Mononuclear cell (primary cell): ENCODE data around the gene MRPL49. TPM values are rescaled to one million over a fixed set of nuclear protein-coding genes. Genes with fewer than 3 reads are reported as not detected.

ENCODE experiments used
- H3K27me3 ChIP-seq: 2 replicates; pipeline ENCODE4 v1.6.0; 2011; ENCODE audit warnings: low read length, control low read depth; ENCODE audit not compliant: insufficient read depth
- H3K4me1 ChIP-seq: 2 replicates; pipeline ENCODE4 v1.5.1; 2011; ENCODE audit warnings: mild to moderate bottlenecking, low read length, control low read depth; ENCODE audit not compliant: insufficient read depth
- H3K4me3 ChIP-seq: 2 replicates; pipeline ENCODE4 v1.5.1; 2011; ENCODE audit warnings: mild to moderate bottlenecking, low read length, moderate library complexity
- H3K9me3 ChIP-seq: 2 replicates; pipeline ENCODE4 v1.5.1; 2011; ENCODE audit warnings: low read depth, mild to moderate bottlenecking, control low read depth, low read length
- total RNA-seq: library from RNA; depleted of rRNA; stranded (reverse); fragments of >200 nt; gene quantifications from one replicate; pipeline ENCODE4 v1.2.3, GENCODE V29; 2012

Gene MRPL49
- 40.7 TPM for total RNA-seq

DNA sequence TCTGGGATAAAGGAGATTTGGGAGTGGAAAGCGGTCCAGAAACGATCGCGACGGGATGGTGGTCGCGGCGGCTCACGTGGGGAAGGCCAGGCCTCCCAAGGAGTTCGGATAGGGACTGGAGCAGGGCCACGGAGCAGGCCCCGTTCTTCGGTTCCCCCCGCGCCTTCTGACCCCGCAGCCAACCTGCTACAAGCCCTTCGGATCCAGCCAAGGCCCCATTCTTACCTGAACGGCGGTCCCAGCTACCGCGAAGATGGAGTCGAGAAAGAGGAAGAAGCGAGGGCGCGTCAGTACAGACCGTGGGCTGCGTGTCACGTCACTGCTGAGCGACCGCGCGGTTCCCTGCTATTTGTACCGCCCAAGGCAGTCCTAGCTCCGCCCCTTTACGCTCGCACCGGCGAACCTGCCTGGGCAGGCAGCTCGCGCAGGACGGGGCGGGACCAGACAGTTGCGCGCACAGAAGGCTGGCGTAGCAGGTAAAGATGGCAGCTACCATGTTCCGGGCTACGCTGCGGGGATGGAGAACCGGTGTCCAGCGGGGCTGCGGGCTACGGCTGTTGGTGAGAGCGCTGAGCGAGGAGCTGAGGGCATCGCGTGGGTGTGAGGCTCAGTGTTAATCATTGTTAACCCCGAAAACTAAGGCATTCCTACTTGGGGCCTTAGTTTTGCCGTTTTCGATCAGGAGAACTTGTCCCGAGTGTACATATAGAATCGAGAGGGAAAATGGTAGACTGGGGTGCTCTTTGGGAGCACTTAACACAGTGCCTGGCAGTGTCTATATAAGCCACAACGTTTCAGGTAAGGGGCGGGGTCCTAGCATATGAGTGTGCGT is at the start of gene MRPL49, which contains the start of gene FAU:
Gene MRPL49 (plus strand): TSS at position 457 of the 832 bp plus-strand sequence. CDS start 26 bp downstream, at position 483.
Gene FAU (minus strand): TSS at position 270 of the 832 bp plus-strand sequence. CDS start 321 bp downstream, outside the sequence.
- Histone ChIP-seq H3K27me3 (no peaks in the 10 kb centered on the region), H3K4me3 (peak within 1 kb of the TSS; percentile 83), H3K9me3 (no peaks in the 10 kb centered on the region), H3K4me1 (peaks cover 39% of the 10 kb centered on the region)

DNA sequence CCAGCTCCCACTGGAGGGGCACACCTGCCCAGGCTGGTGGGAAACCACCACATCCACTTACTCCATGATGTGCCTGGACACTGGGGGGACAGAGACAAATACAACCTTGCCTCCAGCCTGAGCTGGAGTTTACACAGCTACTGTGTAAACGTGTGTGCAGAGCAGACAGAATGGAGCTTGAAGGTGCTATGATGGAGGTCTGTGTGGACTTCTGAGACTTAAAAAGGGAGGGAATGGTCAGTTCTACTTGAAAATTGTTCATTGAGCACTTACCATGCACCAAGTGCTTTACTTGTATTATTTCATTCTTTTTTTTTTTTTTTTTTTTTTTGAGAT is 49.5 kb upstream of the MRPL49 start:
- Histone ChIP-seq H3K27me3 (no peaks in the 10 kb centered on the region), H3K4me3 (no peak overlapping the region), H3K9me3 (no peaks in the 10 kb centered on the region), H3K4me1 (no peaks in the 10 kb centered on the region)

DNA sequence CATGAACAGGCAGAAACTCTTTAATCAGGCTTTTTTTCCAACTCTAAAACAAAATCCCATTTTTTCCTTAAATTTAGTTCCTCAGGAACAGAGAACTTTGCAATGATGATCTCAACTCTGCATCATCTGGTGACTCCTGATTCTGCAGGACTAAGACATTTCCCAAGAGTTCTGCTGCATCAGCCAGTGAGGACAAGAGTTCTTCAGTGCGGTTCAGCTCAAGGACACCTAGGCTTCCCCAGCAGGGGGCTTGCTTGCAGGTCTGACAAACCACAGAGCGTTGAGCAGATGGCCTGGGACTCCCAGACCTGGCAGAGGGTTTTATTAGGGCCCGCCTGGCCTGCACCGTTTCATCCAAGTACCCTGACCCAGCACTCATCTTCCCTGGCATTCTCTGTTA is 44.7 kb upstream of the MRPL49 start:
- Histone ChIP-seq H3K4me1 (peaks cover 19% of the 10 kb centered on the region), H3K4me3 (no peak overlapping the region), H3K27me3 (no peaks in the 10 kb centered on the region), H3K9me3 (no peaks in the 10 kb centered on the region)

DNA sequence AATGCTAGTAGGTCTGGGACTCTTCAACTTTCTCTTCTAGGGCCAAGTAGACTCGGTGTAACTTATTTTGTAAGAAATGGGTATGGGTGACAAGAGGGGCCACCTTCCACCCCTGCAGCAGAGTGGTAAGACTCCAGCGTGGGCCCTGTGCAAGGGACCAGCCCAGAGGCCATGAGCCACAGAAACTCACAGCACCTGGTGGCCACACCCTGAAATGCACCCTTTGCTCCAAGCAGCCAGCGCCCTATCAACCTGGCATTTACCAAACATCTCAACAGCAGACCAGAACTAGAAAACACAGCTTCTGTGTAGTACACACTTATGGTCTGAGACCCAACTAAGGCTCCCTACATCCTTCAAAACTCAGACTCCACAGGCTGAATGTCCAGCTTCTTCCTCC is 44.0 kb upstream of the MRPL49 start:
- no peak overlapping the region for H3K4me3 ChIP-seq
- H3K4me1 ChIP-seq: peaks cover 21% of the 10 kb centered on the region
- no peaks in the 10 kb centered on the region for H3K9me3 ChIP-seq
- no peaks in the 10 kb centered on the region for H3K27me3 ChIP-seq

DNA sequence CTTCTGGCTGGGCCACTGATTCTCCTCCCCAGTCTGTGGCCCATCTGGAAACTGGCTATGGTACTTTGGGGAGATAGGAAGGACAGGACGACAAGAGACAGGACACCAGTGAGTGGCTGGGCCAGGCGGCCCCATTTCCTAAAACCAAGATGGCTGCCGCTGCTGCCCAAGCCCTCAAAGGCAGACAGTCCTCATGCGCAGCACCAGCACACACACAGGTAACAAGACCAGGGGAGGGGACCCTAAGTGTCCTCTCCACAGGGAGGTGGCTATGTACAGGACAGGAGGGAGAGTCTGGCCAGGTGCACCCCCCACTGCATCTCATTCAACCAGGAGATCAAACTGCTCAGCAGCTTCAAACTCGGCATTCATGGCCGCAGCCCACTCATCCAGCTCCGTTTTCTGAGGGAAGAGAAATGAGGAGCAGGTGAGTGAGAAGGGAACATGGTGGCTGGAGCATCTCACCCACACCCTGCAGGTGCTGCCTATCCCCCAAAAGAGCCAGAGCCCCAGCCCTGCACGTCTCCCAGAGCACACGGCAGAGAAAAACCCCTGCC is 43.3 kb upstream of the MRPL49 start:
- Histone ChIP-seq H3K27me3 (no peaks in the 10 kb centered on the region), H3K9me3 (no peaks in the 10 kb centered on the region), H3K4me1 (peaks cover 27% of the 10 kb centered on the region), H3K4me3 (no peak overlapping the region)

DNA sequence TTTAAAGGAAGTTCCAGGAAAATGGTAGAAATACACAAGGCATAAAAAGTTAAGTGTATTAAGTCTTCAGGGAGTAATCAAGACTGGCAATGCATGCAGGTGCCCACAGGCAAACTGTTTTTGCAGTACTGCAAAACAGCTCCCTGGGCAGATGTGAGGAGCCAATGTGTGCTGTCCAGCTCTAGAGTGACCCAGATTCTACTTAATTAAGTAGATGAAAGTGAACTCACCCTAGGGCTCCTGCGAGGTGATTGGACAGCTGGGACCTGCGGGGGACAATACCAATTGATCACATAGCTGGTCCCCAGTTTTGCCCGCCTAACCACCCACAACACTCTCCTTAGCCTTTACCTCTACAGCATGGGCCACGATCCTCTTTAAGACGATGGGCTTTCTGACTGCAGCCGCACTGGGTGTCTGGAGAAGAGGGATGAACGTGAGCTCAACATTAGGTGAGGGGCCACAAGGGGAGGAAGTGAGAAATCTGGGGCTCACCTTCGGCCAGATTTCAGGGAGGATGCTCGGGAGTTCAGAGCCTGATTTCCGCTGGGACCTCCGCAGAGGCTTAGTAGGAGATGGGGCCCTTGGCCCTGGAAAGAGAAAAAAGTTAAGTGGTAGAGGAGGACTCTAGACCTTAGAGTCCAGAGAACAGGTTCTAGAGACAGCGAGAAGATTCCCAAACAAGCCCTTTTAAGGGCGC is 38.8 kb upstream of the MRPL49 start:
- Histone ChIP-seq H3K4me3 (peak overlapping the region; percentile 43), H3K9me3 (no peaks in the 10 kb centered on the region), H3K4me1 (peaks cover 37% of the 10 kb centered on the region), H3K27me3 (no peaks in the 10 kb centered on the region)

GRCh38 chr11:65083834-65084597 is 38.1 kb upstream of the MRPL49 start, which contains the start of the genes CDCA5 and ZFPL1:
CDCA5 (minus strand) TSS chr11:65084040; CDS start chr11:65083978, 62 bp downstream.
ZFPL1 (plus strand) TSS chr11:65084222; CDS start chr11:65084699, 477 bp downstream.
- Histone ChIP-seq H3K4me1 (peaks cover 35% of the 10 kb centered on the region), H3K27me3 (no peaks in the 10 kb centered on the region), H3K9me3 (no peaks in the 10 kb centered on the region), H3K4me3 (peak within 1 kb of the TSS; percentile 43)

GRCh38 chr11:65084598-65085375 is 37.3 kb upstream of the MRPL49 start:
- Histone ChIP-seq H3K4me3 (peak overlapping the region; percentile 43), H3K27me3 (no peaks in the 10 kb centered on the region), H3K4me1 (peaks cover 35% of the 10 kb centered on the region), H3K9me3 (no peaks in the 10 kb centered on the region)

DNA sequence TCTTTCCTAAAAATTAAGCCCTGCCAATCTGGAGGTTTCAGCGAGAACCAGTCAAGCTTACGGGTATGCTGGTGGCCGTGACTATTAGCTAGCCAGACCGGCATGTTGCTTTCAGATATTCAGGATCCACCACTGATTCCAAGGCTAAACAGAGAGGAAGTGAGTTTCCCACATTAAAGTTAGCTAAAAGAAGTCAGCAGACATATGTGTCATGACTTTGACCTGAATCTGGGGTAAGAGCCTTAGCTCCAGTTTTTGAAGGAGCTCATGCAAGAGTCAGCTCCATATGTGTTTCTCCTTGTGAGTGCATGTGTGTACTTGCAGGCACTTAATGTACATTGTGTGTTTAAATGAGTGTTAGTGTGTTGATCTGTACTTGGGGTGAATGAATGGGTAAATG is 36.7 kb upstream of the MRPL49 start:
- H3K9me3 ChIP-seq: no peaks in the 10 kb centered on the region
- peaks cover 35% of the 10 kb centered on the region for H3K4me1 ChIP-seq
- H3K4me3 ChIP-seq: no peak overlapping the region
- H3K27me3 ChIP-seq: no peaks in the 10 kb centered on the region

DNA sequence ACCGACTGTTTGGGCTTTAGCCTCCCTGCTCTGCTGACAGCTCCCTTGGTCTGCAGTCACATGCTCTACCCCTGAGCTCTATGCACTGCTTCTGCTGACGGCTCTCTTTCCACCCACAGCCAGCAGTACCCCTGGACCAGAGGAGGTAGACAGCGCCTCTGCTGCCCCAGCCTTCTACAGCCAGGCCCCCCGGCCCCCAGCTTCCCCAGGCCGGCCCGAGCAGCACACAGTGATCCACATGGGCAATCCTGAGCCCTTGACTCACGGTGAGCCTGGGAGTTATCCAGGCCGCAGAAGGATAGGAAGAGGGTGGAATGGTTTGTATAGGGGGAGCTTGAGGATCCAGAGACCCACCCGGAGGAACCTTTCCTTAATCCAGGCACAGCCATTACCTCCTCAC is 35.3 kb upstream of the MRPL49 start:
- Histone ChIP-seq H3K4me3 (no peak overlapping the region), H3K9me3 (no peaks in the 10 kb centered on the region), H3K27me3 (no peaks in the 10 kb centered on the region), H3K4me1 (peaks cover 23% of the 10 kb centered on the region)

DNA sequence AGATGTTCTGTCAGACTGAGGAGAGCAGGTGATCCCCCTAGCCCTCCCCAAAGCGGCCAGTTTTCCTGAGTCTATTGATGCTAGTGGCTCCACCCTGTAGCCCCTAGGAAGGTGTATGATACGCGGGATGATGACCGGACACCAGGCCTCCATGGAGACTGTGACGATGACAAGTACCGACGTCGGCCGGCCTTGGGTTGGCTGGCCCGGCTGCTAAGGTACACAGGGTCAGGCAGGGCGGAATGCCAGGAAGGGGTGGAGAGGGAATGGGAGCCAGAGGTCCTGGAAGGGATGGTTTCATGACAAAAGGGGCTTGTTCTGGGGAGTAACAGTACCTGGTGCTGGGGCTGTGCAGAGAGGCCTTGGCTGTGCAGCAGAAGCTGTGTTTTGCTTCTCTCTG is 34.9 kb upstream of the MRPL49 start:
- Histone ChIP-seq H3K4me1 (peaks cover 20% of the 10 kb centered on the region), H3K27me3 (no peaks in the 10 kb centered on the region), H3K4me3 (no peak overlapping the region), H3K9me3 (no peaks in the 10 kb centered on the region)

- Histone ChIP-seq H3K9me3 (no peaks in the 10 kb centered on the region), H3K27me3 (no peaks in the 10 kb centered on the region), H3K4me3 (no peak overlapping the region), H3K4me1 (peaks cover 20% of the 10 kb centered on the region)
Observed at GRCh38 chr11:65087827-65088226, 34.3 kb upstream of the MRPL49 start.

- no peak overlapping the region for H3K4me3 ChIP-seq
- peaks cover 9% of the 10 kb centered on the region for H3K4me1 ChIP-seq
- H3K27me3 ChIP-seq: no peaks in the 10 kb centered on the region
- H3K9me3 ChIP-seq: no peaks in the 10 kb centered on the region
Observed at GRCh38 chr11:65089621-65090020, 32.5 kb upstream of the MRPL49 start.

DNA sequence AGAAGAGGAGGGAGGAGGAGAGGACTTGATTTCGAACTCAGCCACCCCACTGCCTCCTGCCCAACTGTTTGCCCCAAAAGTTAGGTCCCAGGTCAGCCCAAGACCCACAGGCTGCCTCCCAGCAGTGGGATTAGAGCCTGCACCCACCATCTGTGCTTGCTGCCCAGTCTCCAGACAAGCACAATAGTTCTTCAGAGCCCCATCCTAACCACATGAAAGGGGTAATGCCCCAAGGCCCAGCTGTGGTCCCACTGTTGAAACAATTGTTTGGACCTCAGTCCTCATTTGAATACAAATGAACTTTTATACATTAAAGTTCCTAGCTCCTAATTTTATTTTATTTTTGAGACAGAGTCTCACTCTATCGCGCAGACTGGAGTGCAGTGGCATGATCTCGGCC is 31.5 kb upstream of the MRPL49 start:
- H3K27me3 ChIP-seq: no peaks in the 10 kb centered on the region
- no peaks in the 10 kb centered on the region for H3K9me3 ChIP-seq
- H3K4me3 ChIP-seq: no peak overlapping the region
- peaks cover 2% of the 10 kb centered on the region for H3K4me1 ChIP-seq
